Fibroblast of lung (primary cell): ENCODE data around the gene MAST3. TPM values are rescaled to one million over a fixed set of nuclear protein-coding genes. Genes with fewer than 3 reads are reported as not detected.

Experiments used
- DNase-seq, 2 donors: peaks; one replicate each; pipeline versions ENCODE4 v3.0.0 to v3.0.0-alpha.2; 2010; ENCODE audit warnings: low read depth in 2 of 2
- H2AFZ ChIP-seq: 2 replicates; pipeline ENCODE4 v1.5.1; 2012; ENCODE audit warnings: low read length, control low read depth, inconsistent platforms
- H3K27ac ChIP-seq: 2 replicates; pipeline ENCODE4 v1.5.1; 2011; ENCODE audit warnings: low read length, control low read depth; ENCODE audit not compliant: insufficient read depth
- H3K27me3 ChIP-seq: 2 replicates; pipeline ENCODE4 v1.5.1; 2011; ENCODE audit warnings: mild to moderate bottlenecking, low read length; ENCODE audit not compliant: control insufficient read depth, insufficient read depth
- H3K36me3 ChIP-seq: 2 replicates; pipeline ENCODE4 v1.5.1; 2011; ENCODE audit warnings: low read length; ENCODE audit not compliant: control insufficient read depth, insufficient read depth
- H3K4me1 ChIP-seq: 2 replicates; pipeline ENCODE4 v1.5.1; 2011; ENCODE audit warnings: low read length; ENCODE audit not compliant: control insufficient read depth, insufficient read depth; ENCODE audit errors: extremely low read depth
- H3K4me2 ChIP-seq: 2 replicates; pipeline ENCODE4 v1.5.1; 2011; ENCODE audit warnings: low read length, control low read depth; ENCODE audit not compliant: insufficient read depth; ENCODE audit errors: extremely low read depth
- H3K4me3 ChIP-seq, 4 experiments: fragments of 200-600 bp in 1 of 4; sonication (generic) in 1 of 4; replicated peaks in 1 of 4; 2 replicates each; pipeline ENCODE4 v1.5.1; 2011 to 2016; ENCODE audit warnings: low read length in 4 of 4, low read depth in 3 of 4, mild to moderate bottlenecking in 3 of 4, control low read depth in 2 of 4, inconsistent platforms in 1 of 4, mixed read lengths in 1 of 4; ENCODE audit not compliant: insufficient read depth in 1 of 4; ENCODE audit errors: control extremely low read depth in 1 of 4
- H3K79me2 ChIP-seq: 2 replicates; pipeline ENCODE4 v1.5.1; 2012; ENCODE audit warnings: mild to moderate bottlenecking, low read length, inconsistent platforms; ENCODE audit not compliant: control insufficient read depth, insufficient read depth
- H3K9ac ChIP-seq: 2 replicates; pipeline ENCODE4 v1.5.1; 2011; ENCODE audit warnings: mild to moderate bottlenecking, low read length, control low read depth; ENCODE audit not compliant: insufficient read depth
- H3K9me3 ChIP-seq: 2 replicates; pipeline ENCODE4 v1.5.1; 2012; ENCODE audit warnings: low read depth, low read length; ENCODE audit not compliant: control insufficient read depth, insufficient read depth
- H4K20me1 ChIP-seq: 2 replicates; pipeline ENCODE4 v1.5.1; 2011; ENCODE audit warnings: low read length; ENCODE audit not compliant: control insufficient read depth, insufficient read depth; ENCODE audit errors: extremely low read depth
- CTCF ChIP-seq, 2 donors: IDR thresholded peaks in 1 of 2; conservative IDR thresholded peaks in 1 of 2; 1 replicate in 1 of 2; 2 replicates in 1 of 2; pipeline ENCODE4 v1.5.1; 2011 to 2012; ENCODE audit warnings: low read length in 2 of 2, control low read depth in 1 of 2, inconsistent platforms in 1 of 2, low read depth in 1 of 2, mild to moderate bottlenecking in 1 of 2
- EZH2 ChIP-seq: IDR thresholded peaks from 2 replicates; pipeline ENCODE4 v1.5.1; 2012; ENCODE audit warnings: low read length, control low read depth, mild to moderate bottlenecking; ENCODE audit errors: missing control alignments
- polyA plus RNA-seq, 2 donors: library from polyadenylated mRNA; depleted of rRNA in 1 of 2; stranded (reverse) in 1 of 2; unstranded in 1 of 2; fragments of >200 nt; gene quantifications; 2 replicates each; pipeline ENCODE4 v1.2.1, GENCODE V29; 2011 to 2012; ENCODE audit warnings: missing spikeins in 1 of 2
- total RNA-seq: library from RNA; depleted of rRNA; stranded (reverse); fragments of >200 nt; gene quantifications from 2 replicates; pipeline ENCODE4 v1.2.1, GENCODE V29; 2014

MAST3 gene
- total and polyA plus RNA-seq, 2 donors (not counting 1 experiment from before 2014, with no cell fraction given): 2.0 to 4.1 TPM

GRCh38 chr19:18122424-18122823 is 24.8 kb downstream of the MAST3 start:
- no peak overlapping the region for H3K9ac ChIP-seq
- TF ChIP-seq EZH2: no peak
- TF ChIP-seq CTCF (conservative IDR thresholded peaks at IDR 0.05 in 1 of 2, IDR thresholded peaks at IDR 0.05 in 1 of 2; ENCODE audit: low read depth in 1 of 2, low read length in 2 of 2): no peak
- peaks cover 9% of the 10 kb centered on the region for H3K4me1 ChIP-seq
- DNase-seq: no peak
- H3K9me3 ChIP-seq: no peaks in the 10 kb centered on the region
- H4K20me1 ChIP-seq: no peaks in the 10 kb centered on the region
- H2AFZ ChIP-seq: no peak overlapping the region
- no peak overlapping the region for H3K4me3 ChIP-seq
- no peaks in the 10 kb centered on the region for H3K27me3 ChIP-seq
- H3K79me2 ChIP-seq: no peaks in the 10 kb centered on the region
- H3K27ac ChIP-seq: no peak overlapping the region
- no peak overlapping the region for H3K4me2 ChIP-seq
- H3K36me3 ChIP-seq: peaks cover 10% of the 10 kb centered on the region

DNA sequence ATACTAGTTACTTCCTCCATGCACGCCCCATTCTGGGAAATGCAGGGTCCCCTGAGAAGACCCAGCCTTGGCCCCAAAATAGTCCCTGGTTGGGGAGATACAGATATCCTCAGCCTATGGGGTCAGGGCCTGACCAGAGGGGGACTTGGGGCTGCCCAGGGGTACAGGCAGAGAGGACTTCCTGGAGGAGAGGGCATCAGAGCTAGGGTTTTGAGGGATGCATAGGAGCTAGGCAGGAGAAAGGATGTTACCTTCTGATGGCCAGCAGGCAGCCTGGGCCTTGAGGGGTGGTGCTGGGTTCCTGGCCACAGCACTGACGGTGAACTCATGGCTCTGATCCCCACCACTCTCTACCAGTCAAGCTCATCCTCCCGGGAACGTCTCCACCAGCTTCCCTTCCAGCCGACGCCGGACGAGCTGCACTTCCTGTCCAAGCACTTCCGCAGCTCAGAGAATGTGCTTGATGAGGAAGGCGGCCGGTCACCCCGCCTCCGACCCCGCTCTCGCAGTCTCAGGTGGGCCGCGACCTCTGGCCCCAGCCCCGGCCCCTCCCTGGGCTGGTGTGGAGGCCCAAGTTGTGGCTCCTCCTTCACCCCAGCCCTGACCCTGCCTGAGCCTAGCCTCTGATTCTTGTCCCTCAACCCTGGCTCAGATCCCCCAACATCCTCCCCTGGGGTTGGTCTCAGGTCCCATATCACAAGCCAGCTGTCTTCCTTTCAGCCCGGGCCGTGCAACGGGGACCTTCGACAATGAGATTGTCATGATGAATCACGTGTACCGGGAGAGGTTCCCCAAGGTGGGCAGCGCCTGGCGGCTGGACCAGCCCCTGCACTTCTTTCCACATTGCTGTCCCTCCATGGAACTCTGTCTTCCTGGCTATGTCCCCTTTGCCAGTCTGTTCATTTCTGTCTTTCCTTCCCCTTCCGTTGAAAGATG is 25.6 kb downstream of the MAST3 start:
- TF ChIP-seq CTCF (conservative IDR thresholded peaks at IDR 0.05 in 1 of 2, IDR thresholded peaks at IDR 0.05 in 1 of 2; ENCODE audit: low read depth in 1 of 2, low read length in 2 of 2) (no peak), EZH2 (no peak)
- Histone ChIP-seq H4K20me1 (no peaks in the 10 kb centered on the region), H3K4me3 (no peak overlapping the region), H3K9me3 (no peaks in the 10 kb centered on the region), H3K27ac (no peak overlapping the region), H3K9ac (no peak overlapping the region), H3K79me2 (no peaks in the 10 kb centered on the region), H3K4me2 (no peak overlapping the region), H2AFZ (no peak overlapping the region), H3K36me3 (peaks cover 10% of the 10 kb centered on the region), H3K4me1 (peaks cover 8% of the 10 kb centered on the region), H3K27me3 (no peaks in the 10 kb centered on the region)
- no peak for DNase-seq

DNA sequence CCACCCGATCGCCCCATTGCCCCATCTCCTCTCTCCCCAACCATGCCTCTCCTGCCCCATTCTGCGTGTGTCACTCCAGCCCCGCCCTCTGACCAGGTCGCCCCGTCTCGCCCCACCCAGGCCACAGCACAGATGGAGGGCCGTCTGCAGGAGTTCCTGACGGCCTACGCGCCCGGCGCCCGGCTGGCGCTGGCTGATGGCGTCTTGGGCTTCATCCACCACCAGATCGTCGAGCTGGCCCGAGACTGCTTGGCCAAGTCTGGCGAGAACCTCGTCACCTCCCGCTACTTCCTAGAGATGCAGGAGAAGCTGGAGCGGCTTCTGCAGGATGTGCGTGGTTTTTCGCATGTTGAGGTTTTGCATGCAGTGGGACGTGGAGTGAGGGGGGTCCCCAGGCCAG is 26.2 kb downstream of the MAST3 start:
- Histone ChIP-seq H2AFZ (no peak overlapping the region), H3K9me3 (no peaks in the 10 kb centered on the region), H3K9ac (no peak overlapping the region), H3K27me3 (no peaks in the 10 kb centered on the region), H3K36me3 (peaks cover 10% of the 10 kb centered on the region), H3K4me3 (no peak overlapping the region), H3K4me2 (no peak overlapping the region), H3K27ac (no peak overlapping the region), H4K20me1 (no peaks in the 10 kb centered on the region), H3K4me1 (peaks cover 4% of the 10 kb centered on the region), H3K79me2 (no peaks in the 10 kb centered on the region)
- no peak for DNase-seq
- TF ChIP-seq EZH2 (no peak), CTCF (conservative IDR thresholded peaks at IDR 0.05 in 1 of 2, IDR thresholded peaks at IDR 0.05 in 1 of 2; ENCODE audit: low read depth in 1 of 2, low read length in 2 of 2) (no peak)
